SK-N-SH (cell line): ENCODE results near the gene RUNDC1. TPM values are rescaled to one million over a fixed set of nuclear protein-coding genes. Genes with fewer than 3 reads are reported as not detected.

Source experiments
- CTCF ChIA-PET: fragments of 300-600, 350-600 bp; formaldehyde crosslinking; extraction: SDS; loops from one replicate; lab custom pipeline; 2021; lab: Yijun Ruan, JAX
- POLR2A ChIA-PET: fragments of 350-600 bp; sonication (Branson Sonifier 250); formaldehyde crosslinking; extraction: SDS; loops from one replicate; lab custom pipeline; 2020; ENCODE audit warnings: antibody characterized with exemption, inconsistent platforms; lab: Yijun Ruan, JAX
- DNase-seq: peaks from one replicate; pipeline ENCODE4 v3.0.0; 2012
- H2AFZ ChIP-seq: fragments of 200-600 bp; sonication (generic); 2 replicates; pipeline ENCODE4 v1.8.1; 2016; ENCODE audit warnings: antibody characterized with exemption, mild to moderate bottlenecking, low read depth
- H3F3A ChIP-seq: fragments of 200-600 bp; sonication (generic); replicated peaks from 2 replicates; pipeline ENCODE3; 2016; ENCODE audit warnings: antibody characterized with exemption, mild to moderate bottlenecking; ENCODE audit not compliant: insufficient read depth
- H3K27ac ChIP-seq, 2 experiments: fragments of 200-500 bp in 1 of 2; fragments of 200-600 bp in 1 of 2; sonication (Bioruptor generic) in 1 of 2; sonication (generic), shearing (Covaris generic) in 1 of 2; 2 replicates each; pipeline versions ENCODE4 v1.5.1 to v1.6.1; 2014 to 2016; ENCODE audit warnings: low read depth in 2 of 2, inconsistent platforms in 1 of 2, low read length in 1 of 2, mild to moderate bottlenecking in 1 of 2, mixed read lengths in 1 of 2
- H3K27me3 ChIP-seq: fragments of 200-600 bp; sonication (generic), shearing (Covaris generic); 2 replicates; pipeline ENCODE4 v1.6.1; 2016; ENCODE audit warnings: mixed run types; ENCODE audit not compliant: insufficient read depth
- H3K36me3 ChIP-seq, 2 experiments: fragments of 200-500 bp in 1 of 2; fragments of 200-600 bp in 1 of 2; sonication (Bioruptor generic) in 1 of 2; sonication (generic) in 1 of 2; replicated peaks in 1 of 2; 2 replicates each; pipeline versions ENCODE3 to v1.5.1; 2014 to 2016; ENCODE audit warnings: low read length in 1 of 2, mild to moderate bottlenecking in 1 of 2; ENCODE audit not compliant: insufficient read depth in 2 of 2, control insufficient read depth in 1 of 2
- H3K4me1 ChIP-seq, 2 experiments: fragments of 200-500 bp in 1 of 2; fragments of 200-600 bp in 1 of 2; sonication (Bioruptor generic) in 1 of 2; sonication (generic), shearing (Covaris generic) in 1 of 2; 2 replicates each; pipeline versions ENCODE4 v1.5.1 to v1.6.1; 2014 to 2016; ENCODE audit warnings: low read depth in 1 of 2, low read length in 1 of 2, mixed run types in 1 of 2; ENCODE audit not compliant: insufficient read depth in 2 of 2, control insufficient read depth in 1 of 2
- H3K4me2 ChIP-seq: fragments of 200-600 bp; sonication (generic), shearing (Covaris generic); 2 replicates; pipeline ENCODE4 v1.6.1; 2017; ENCODE audit warnings: mixed run types
- H3K4me3 ChIP-seq, 2 experiments: fragments of 200-500 bp in 1 of 2; fragments of 200-600 bp in 1 of 2; sonication (Bioruptor generic) in 1 of 2; sonication (generic), shearing (Covaris generic) in 1 of 2; 2 replicates each; pipeline versions ENCODE4 v1.5.1 to v1.8.1; 2014 to 2016; ENCODE audit warnings: low read depth in 2 of 2, inconsistent platforms in 1 of 2, low read length in 1 of 2, mild to moderate bottlenecking in 1 of 2, mixed read lengths in 1 of 2, moderate library complexity in 1 of 2
- H3K79me2 ChIP-seq: fragments of 200-600 bp; sonication (generic); 2 replicates; pipeline ENCODE4 v1.8.1; 2017; ENCODE audit warnings: mild to moderate bottlenecking; ENCODE audit not compliant: insufficient read depth
- H3K9ac ChIP-seq: fragments of 200-600 bp; sonication (generic); 2 replicates; pipeline ENCODE4 v1.6.1; 2017; ENCODE audit warnings: mixed run types
- H3K9me2 ChIP-seq: fragments of 200-600 bp; sonication (generic); 2 replicates; pipeline ENCODE4 v1.6.1; 2017; ENCODE audit warnings: mixed run types
- H3K9me3 ChIP-seq: fragments of 200-600 bp; sonication (generic); 2 replicates; pipeline ENCODE4 v1.6.1; 2017; ENCODE audit warnings: mixed run types, mild to moderate bottlenecking, moderate library complexity
- H4K20me1 ChIP-seq: fragments of 200-600 bp; sonication (generic); 2 replicates; pipeline ENCODE4 v1.6.1; 2017; ENCODE audit warnings: mild to moderate bottlenecking, mixed run types; ENCODE audit not compliant: insufficient read depth
- ELF1 ChIP-seq: IDR thresholded peaks from 2 replicates; pipeline ENCODE4 v1.4.0; 2012
- EP300 ChIP-seq, 2 experiments: IDR thresholded peaks; 2 replicates each; pipeline versions ENCODE4 v1.4.0 to v1.6.1; 2012; ENCODE audit warnings: borderline replicate concordance in 1 of 2, low read depth in 1 of 2, low read length in 1 of 2
- FOSL2 ChIP-seq: IDR thresholded peaks from 2 replicates; pipeline ENCODE4 v1.4.0; 2012; ENCODE audit warnings: low read depth, mild to moderate bottlenecking, moderate library complexity, borderline replicate concordance
- FOXM1 ChIP-seq: IDR thresholded peaks from 2 replicates; pipeline ENCODE4 v1.4.0; 2012; ENCODE audit warnings: low read depth, mild to moderate bottlenecking
- IRF3 ChIP-seq: fragments of 150-350 bp; IDR thresholded peaks from 2 replicates; pipeline ENCODE4 v1.6.1; 2016; ENCODE audit warnings: mild to moderate bottlenecking, low read depth, low read length
- MAX ChIP-seq: IDR thresholded peaks from 2 replicates; pipeline ENCODE4 v1.4.0; 2012; ENCODE audit warnings: low read depth
- MXI1 ChIP-seq: IDR thresholded peaks from 2 replicates; pipeline ENCODE4 v1.6.1; 2012; ENCODE audit warnings: mild to moderate bottlenecking, low read depth, low read length, improper control_type of control experiment
- NFIC ChIP-seq: IDR thresholded peaks from 2 replicates; pipeline ENCODE4 v1.4.0; 2012; ENCODE audit warnings: borderline replicate concordance
- NRF1 ChIP-seq: IDR thresholded peaks from 2 replicates; pipeline ENCODE4 v1.6.1; 2012; ENCODE audit warnings: low read depth, mild to moderate bottlenecking, low read length
- PBX3 ChIP-seq: IDR thresholded peaks from 2 replicates; pipeline ENCODE4; 2012
- RAD21 ChIP-seq: IDR thresholded peaks from 2 replicates; pipeline ENCODE4 v1.6.1; 2012; ENCODE audit warnings: mild to moderate bottlenecking, low read length
- REST ChIP-seq: IDR thresholded peaks from 2 replicates; pipeline ENCODE4 v1.6.1; 2012; ENCODE audit warnings: mild to moderate bottlenecking, low read depth, low read length, moderate library complexity
- RFX5 ChIP-seq: IDR thresholded peaks from 2 replicates; pipeline ENCODE4 v1.6.1; 2012; ENCODE audit warnings: mild to moderate bottlenecking, improper control_type of control experiment, low read length
- RXRA ChIP-seq: IDR thresholded peaks from 2 replicates; pipeline ENCODE4 v1.4.0; 2012; ENCODE audit warnings: low read depth, mild to moderate bottlenecking, borderline replicate concordance
- SMC3 ChIP-seq: IDR thresholded peaks from 2 replicates; pipeline ENCODE4 v1.6.1; 2012; ENCODE audit warnings: low read depth, low read length, improper control_type of control experiment
- TAF1 ChIP-seq: IDR thresholded peaks from 2 replicates; pipeline ENCODE4 v1.6.1; 2012; ENCODE audit warnings: low read depth, mild to moderate bottlenecking, low read length, moderate library complexity, borderline replicate concordance
- TCF12 ChIP-seq: IDR thresholded peaks from 2 replicates; pipeline ENCODE4 v1.4.0; 2012
- YY1 ChIP-seq: IDR thresholded peaks from 2 replicates; pipeline ENCODE4 v1.4.0; 2012; ENCODE audit warnings: low read depth, mild to moderate bottlenecking
- ZBTB33 ChIP-seq: IDR thresholded peaks from 2 replicates; pipeline ENCODE4 v1.4.0; 2012; ENCODE audit warnings: low read depth, borderline replicate concordance
- WGBS: methylation state at CpG from one replicate; pipeline ENCODE4 v1.1.6; 2017; ENCODE audit warnings: low lambda C conversion rate; 5-methylcytosine and 5-hydroxymethylcytosine counted together
- polyA plus RNA-seq, 3 experiments: library from polyadenylated mRNA; depleted of rRNA; stranded (reverse); fragments of >200 nt; gene quantifications; 2 replicates each; pipeline ENCODE4 v1.2.3, GENCODE V29; 2012

Gene RUNDC1
- polyA plus RNA-seq, 1 of the 3 experiments (the other 2 are of a cell fraction): 9.0 TPM

GRCh38 chr17:43028221-43028861 lies 48.0 kb downstream of the RUNDC1 start:
- POLR2A ChIA-PET: no interaction called here
- Histone ChIP-seq H3K27me3 (no peaks in the 10 kb centered on the region), H2AFZ (no peak overlapping the region), H3K9me3 (no peaks in the 10 kb centered on the region), H3K4me3 (no peak overlapping the region), H3K36me3 (no peaks in the 10 kb centered on the region), H3K9me2 (no peaks in the 10 kb centered on the region), H3K79me2 (no peaks in the 10 kb centered on the region), H3K4me1 (peaks cover 0 to 5% of the 10 kb centered on the region in 2 experiments; a peak in 1 of 4 replicates), H3K9ac (no peak overlapping the region), H4K20me1 (no peaks in the 10 kb centered on the region), H3F3A (peaks cover 6% of the 10 kb centered on the region), H3K27ac (no peak overlapping the region), H3K4me2 (no peak overlapping the region)
- TF ChIP-seq RFX5: no peak
- no peak for TF ChIP-seq EP300 (IDR thresholded peaks at IDR 0.05; ENCODE audit: borderline replicate concordance in 1 of 2, low read depth in 1 of 2, low read length in 1 of 2)
- no peak for TF ChIP-seq FOSL2
- TF ChIP-seq MXI1: no peak
- no peak for TF ChIP-seq REST
- TF ChIP-seq YY1: no peak
- TF ChIP-seq TAF1: no peak
- no peak for TF ChIP-seq RXRA
- TF ChIP-seq NRF1: no peak
- no peak for TF ChIP-seq MAX
- TF ChIP-seq ELF1: no peak
- TF ChIP-seq PBX3: no peak
- no peak for TF ChIP-seq TCF12
- TF ChIP-seq RAD21: no peak
- TF ChIP-seq FOXM1: no peak
- TF ChIP-seq SMC3: no peak
- TF ChIP-seq IRF3: no peak
- TF ChIP-seq NFIC: no peak
- no peak for TF ChIP-seq ZBTB33
- WGBS: 94% methylated on average over 17 of the region's 17 CpGs
- CTCF ChIA-PET: interaction anchor here (0.6 kb wide), 1 partner anchor 469 kb away, joined by 3 read pairs; no protein-coding TSS in a partner anchor
- DNase-seq: no peak
